ENCODE results near the gene KIAA2012.
"Not testable (repeated sequence)": the region's sequence is repeated elsewhere in the genome, so short reads cannot be mapped to it uniquely, and the experiment has no call there.

The KIAA2012 gene

DNA sequence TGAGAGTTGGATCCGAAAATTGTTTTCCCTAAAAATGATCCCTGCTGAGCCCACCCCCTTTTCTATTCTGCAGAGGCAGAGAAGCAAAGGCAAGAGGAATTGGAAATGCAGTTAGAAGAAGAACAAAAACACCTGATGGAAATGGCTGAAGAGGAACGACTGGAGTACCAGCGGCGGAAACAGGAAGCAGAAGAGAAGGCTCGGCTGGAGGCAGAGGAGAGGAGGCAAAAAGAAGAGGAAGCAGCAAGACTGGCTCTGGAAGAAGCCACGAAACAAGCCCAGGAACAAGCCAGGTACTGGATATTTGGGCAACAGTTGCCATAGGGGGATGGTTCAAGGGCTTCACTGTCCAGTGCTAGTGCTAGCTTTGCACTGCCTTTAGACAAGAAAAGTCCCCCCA lies 123.7 kb downstream of the KIAA2012 start:
- DNase-seq (ENCODE audit: low spot score), result no peak

DNA sequence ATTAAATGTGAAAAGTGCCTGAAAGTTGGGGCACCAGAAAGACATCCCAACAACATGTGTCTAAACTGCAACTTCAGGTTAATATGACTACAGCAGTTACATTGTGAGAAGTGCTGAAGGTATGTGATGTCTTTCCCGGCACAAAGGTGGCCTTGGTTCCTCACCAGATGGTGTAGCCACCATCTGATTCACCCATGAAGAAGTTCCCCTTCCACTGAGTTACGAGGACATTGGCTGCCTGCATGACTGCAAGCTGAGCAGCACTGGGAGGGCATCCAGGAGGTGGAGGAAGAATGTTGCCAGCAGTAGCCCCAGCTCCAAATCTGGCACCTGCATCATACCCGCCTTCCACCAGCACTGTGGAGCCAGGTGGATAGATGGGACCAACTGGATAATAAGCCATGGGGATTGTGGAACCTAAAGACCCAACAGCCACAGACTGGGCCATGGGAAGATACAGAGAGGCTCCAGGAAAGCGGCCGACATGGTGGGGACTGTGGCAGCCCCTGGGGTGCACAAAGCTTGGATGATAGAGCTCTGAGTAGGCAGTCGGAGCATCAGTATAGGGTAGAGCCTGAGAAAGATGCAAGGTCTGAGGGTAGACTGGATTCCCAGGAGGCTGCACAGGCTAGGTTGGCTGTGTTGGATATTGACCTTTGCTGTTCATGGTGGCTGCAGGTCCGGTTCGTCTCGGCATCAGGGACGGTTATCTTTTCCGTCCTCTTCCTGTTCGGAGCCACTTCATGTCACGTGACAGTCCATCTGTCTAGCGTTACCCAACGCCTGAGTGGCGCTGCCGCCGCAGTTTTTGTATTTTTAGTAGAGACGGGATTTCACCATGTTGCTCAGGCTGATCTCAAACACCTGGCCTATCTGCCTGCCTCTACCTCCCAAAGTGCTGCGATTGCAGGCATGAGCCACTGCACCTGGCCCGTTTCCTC lies 128.4 kb downstream of the KIAA2012 start:
- DNase-seq (ENCODE audit: low spot score), result no peak

GRCh38 chr2:202203348-202203747 lies 130.3 kb downstream of the KIAA2012 start:
- DNase-seq (ENCODE audit: low spot score), result no peak

- no peak for DNase-seq (ENCODE audit: low spot score)
These were observed 131.8 kb downstream of the KIAA2012 start for GRCh38 chr2:202204855-202205254.

DNA sequence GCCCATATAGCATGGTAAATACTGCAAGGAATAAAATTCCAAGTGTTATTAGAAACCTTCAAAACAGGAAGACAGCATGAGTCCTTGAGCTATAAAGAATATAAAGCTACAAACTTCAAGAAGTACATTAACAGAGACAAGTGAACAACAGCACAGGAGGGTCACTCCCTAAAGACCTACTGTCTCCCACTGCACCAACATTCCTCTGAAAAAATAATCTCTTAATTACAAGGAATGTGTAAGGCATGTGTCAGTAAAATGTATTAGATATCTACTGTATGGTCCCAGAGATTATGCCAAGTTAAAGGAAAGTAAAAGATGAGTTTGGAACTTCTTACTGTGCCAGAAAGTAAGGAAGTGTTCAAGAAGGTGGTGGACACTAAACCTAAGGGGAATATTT lies 135.5 kb downstream of the KIAA2012 start:
- no peak for DNase-seq (ENCODE audit: low spot score)

- DNase-seq (ENCODE audit: low spot score), result no peak
These were observed 142.1 kb downstream of the KIAA2012 start for GRCh38 chr2:202215179-202215578.

DNA sequence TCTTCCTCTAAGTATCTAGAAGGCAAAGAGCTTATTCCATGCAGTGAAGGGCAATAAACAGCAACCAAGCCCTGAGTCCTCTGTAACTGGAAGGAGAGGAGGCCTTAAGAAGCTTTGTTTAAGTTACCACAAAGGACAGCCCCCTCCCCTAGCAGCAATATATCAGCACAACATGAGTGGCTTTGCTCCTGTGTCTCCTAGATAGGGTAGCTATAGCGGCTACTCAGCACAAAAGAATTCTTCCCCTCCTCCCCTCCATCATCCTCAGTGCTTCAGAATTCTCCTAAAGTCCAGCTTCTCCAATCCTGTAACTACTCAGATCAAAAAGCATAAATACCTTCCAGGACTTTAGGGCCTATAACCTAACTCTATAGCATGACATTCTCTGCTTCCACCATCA lies 148.8 kb downstream of the KIAA2012 start:
- DNase-seq (ENCODE audit: low spot score), result no peak

- DNase-seq (ENCODE audit: low spot score), result peak; percentile 42
These were observed 164.8 kb downstream of the KIAA2012 start for GRCh38 chr2:202237787-202238233.

DNA sequence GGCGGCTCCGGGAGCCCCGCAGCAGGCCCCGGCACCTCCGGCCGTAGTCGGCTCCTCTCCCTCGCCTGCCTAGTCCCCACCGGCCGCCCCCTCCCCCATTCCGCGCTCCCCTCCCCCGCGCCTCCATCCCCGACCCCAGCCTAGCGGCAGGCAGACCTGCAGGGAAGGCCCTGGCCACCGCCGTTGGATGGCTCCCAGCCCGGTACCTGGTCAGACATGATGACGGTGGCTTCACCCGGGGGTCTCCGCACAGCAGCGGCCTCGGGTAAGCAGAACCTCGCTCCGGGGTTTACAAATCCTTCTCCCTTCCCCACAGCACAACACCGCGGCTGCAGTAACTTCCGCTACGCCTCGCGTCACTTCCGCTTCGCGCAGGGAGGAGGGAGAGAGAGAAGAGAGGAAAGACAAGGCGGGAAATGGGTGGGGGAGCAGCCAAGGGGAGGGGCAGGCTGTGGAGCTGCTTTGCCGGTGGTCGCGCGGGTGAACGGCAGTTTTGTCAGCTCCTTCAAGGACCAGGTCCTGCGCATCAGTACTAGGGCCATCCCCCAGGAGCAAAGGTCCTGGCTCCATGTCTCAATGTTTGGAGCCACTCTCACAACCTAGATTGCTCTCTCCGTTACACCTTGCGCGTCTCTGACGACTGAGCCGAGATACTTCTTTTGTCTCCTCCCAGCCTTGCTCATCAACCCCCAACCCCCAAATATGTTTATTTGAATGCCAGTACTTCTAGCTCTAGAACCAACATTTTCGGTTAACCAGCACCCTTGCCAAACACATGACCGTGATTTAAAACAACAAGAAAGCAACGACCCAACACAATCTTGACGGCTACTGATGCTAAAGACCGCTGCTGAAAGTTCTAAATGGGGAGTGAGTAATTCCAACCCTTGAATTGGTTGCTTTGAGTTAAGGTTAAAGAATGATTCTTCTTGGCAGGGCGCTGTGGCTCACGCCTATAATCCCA lies 165.5 kb downstream of the KIAA2012 start, which contains the start of gene SUMO1:
Gene SUMO1 (minus strand): TSS at position 364 of the 964 bp plus-strand sequence. CDS start 146 bp downstream, at position 218.
- peak; percentile 79 for DNase-seq (ENCODE audit: low spot score)

DNA sequence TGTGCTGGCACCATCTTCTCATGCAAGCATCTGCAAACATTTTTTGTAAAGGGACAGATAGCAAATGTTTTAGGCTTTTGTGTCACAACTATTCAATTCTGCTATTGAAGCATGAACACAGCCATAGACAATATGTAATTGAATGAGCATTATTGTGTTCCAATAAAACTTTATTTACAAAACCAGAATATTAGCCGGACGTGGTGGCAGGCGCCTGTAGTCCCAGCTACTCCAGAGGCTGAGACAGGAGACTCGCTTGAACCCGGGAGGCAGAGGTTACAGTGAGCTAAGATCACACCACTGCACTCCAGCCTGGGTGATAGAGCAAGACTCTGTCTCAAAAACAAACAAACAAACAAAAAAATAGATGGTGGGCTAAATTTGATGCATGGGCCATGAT lies 174.7 kb downstream of the KIAA2012 start:
- DNase-seq (ENCODE audit: low spot score), result not testable (repeated sequence)

DNA sequence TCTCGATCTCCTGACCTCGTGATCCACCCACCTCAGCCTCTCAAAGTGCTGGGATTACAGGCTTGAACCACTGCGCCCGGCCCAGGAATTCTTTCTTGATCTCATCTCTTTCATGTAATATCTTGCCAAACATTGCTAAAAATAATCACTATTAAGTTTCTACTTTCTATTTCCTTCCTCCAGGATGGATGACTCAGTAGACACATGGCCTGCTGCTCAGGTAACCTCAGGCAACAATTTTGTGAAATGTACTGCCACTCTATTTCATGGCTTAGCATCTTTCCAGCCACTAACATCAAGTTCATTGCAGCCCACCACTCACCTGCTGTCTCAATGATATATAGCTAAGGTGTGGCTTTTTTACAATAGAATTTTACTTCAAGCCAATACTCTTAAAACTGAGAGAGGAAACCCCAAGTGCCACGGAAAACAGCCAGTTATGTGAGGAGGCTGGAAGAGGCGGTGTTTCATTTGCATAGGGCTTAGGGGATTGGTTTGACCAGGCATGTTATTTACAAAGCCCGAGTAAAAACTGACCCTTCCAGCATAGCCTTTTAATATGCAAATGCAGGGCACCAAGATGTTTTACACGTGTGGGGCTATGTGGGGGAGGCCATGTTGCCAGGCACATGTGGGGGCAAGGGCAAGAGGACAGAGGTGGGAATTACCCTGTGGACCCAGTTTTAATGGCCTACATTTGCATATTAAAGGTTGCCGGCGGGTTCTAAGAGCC lies 176.6 kb downstream of the KIAA2012 start:
- DNase-seq (ENCODE audit: low spot score), result no peak

DNA sequence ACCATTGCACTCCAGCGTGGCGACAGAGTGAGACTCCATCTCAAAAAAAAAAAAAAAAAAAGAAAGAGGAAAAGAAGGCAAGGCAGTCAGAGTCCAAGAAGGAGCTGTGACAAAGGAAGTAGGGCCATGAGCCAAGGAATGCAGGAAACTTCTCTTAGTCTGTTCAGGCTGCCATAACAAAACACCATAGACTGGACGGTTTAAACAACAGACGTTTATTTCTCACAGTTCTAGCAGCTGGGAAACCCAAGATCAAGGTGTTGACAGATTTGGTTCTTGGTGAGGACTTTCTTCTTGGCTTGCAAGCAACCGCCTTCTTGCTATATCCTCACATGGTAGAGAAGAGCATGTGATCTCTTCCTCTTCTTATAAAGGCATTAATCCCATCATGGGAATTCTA lies 178.4 kb downstream of the KIAA2012 start:
- no peak for DNase-seq (ENCODE audit: low spot score)

Measured in HuH-7.5 (cell line).